IPS DF 4.7 (cell line): ENCODE data around the gene RBMS3.

Experiments used
- DNase-seq: peaks from one replicate; pipeline ENCODE4 v3.0.0-alpha.2; 2013; ENCODE audit warnings: low spot score; ENCODE audit errors: extremely low read depth

Gene RBMS3

DNA sequence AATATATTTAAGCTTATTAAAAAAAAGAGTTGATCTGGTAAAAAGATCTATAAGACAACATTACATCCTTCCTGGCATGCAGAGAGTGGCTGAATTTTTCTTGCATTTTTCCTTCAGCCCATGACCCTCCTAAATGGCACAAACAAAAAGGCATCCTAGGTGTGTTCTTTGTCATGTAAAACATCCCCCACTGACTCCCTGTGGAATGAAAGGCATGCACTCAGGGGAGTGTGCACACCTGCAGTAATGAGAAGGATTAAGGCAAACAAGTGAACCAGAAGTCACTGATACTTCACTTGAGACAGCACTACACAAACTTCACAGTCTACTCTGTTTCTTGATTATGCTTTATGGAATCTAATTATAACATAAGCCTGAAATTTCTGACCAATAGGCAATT, 195.0 kb downstream of the RBMS3 start:
- DNase-seq, result peak; percentile 91

DNA sequence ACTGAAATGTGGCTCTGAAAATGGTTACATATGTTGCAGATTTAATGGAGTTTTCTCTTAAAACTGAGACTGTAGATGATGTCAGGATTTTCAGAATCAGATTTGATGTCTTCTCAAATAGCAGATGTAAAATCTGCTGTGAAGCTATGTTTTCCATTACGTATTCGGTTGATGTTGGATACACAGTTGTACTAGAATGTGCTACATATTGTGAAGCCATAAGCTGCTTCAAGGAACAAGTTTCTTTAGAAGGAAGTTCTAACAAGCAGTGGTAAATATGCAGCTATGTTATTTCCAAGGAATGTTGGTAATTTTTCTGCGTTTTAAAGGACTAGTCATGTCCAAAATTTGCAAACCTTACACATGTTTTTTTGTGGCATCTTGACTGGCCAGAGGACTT, 197.7 kb downstream of the RBMS3 start:
- DNase-seq, result no peak

DNA sequence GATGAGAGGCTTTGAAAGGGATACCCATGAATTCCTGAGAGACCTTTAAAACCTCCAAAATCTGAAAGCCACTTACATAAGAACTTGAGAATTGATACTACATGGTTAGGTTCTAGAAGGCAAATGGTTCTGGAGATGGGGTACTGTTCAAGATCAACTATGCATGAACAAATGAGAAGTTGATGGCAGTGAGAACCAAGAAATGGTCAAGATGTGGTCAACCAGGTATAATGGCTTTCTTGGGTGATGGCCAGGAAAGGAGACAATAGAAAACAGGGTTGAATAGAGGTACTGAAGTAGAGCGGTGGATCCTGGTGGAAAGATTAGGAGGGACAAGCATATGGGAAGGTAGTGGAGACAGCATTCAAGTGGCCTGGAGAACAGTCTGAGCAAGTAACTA, 200.4 kb downstream of the RBMS3 start:
- no peak for DNase-seq

DNA sequence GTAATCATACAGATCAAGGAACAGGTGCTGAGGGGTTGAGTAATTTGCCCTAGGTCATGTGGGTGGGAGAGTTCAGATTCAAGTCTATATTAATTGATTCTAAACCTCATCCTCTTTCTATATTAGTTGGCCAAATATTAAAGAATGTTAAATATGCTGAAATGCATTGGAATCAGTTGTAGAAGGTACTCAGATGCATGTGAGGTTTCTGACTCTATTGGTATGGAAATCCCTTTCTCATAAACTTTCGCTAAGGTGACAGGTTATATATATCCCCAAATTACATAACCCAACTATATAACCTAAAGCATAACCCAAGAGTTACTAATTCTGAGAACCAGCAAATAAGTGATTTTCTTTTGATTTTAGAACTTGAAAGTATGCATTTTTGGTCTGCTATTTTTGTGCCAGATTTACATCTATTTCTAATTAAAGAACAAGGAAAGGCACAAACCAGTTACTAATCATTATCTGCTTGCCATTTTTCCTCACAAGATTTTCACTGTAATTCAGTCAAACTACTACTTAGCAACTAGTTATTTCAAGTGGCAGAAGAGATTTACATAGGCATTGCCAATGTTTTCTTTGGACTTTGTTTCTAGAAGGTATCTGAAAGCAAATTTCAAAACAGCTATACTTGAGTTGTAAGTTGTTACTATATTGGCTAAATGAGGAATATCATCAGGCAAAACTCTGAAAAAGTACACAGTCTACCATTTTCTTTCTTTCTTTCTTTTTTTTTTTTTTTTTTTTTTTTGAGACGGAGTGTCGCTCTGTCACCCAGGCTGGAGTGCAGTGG, 201.3 kb downstream of the RBMS3 start:
- no peak for DNase-seq

DNA sequence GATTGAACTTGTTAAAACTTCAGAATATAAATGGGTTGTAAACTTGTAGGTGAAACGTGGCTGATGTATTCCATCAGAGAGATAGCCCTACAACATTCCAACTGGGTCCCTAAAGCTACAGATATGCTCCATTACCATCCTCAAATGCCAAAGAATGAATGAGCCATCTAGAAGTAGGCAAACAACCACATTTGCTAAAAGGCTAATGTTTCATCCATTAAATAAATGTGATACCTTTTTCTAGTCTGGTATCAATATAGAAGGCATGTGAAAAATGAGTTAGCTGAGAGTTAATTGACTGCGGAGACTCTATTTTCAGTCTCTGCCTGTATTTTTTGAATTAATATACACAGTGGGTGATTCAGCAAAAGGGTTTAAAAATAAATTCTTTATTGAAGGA, 203.8 kb downstream of the RBMS3 start:
- DNase-seq, result no peak

DNA sequence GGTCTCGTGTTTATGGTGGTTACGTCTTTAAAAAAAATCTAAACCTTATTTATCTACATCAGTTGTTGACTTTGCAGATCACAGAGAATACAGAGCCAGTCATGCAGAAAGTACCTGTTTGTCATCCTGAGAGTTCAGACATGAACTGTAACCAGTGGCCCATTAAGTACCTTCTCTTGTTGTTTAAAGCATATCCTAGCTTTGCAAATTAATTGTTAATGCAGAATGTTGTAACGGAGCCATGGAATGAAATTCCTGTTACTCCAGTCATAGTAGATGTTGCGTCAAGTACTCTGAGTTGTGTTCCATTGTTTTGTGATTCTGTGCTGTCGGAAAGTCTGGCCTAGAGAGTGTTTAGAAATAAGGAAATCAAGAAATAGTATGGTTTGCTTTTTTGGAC, 205.2 kb downstream of the RBMS3 start:
- DNase-seq, result no peak

DNA sequence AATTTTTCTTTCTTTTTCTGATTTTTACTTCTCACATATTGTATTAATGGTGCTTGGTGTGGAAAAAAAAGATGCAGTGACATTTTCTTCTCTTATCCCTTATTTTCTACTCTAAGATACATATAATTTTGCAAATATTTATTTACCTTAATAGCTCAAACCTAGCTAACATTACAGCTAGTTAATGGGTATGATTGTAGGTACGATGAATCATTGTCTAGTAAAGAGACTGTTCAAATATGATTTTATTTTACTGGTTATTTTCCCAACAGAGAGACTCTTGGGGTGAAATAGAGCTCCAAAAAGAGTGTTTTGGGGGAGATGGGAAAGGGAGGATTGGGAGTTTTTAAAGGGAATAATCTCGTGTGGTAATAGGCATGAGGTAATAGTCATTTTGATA, 206.0 kb downstream of the RBMS3 start:
- no peak for DNase-seq

DNA sequence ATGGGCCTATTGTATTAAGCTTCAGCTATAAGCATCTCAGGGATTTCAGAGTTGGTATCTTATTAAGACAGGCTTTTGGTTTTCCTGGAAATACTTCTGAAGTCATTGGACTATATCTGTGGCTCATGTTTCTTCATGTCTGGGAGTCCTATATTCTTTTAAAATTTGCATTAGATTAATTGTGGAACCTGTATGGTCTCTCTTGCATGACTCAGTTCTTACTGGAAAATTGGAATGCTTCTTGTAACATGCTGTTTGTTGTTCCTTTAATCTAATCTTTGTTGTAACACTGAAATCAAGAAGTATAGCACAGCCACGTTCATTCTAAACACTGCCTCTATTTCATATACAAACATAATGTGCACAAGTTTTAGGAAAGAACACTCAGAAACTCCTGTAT, 208.1 kb downstream of the RBMS3 start:
- DNase-seq, result no peak

DNA sequence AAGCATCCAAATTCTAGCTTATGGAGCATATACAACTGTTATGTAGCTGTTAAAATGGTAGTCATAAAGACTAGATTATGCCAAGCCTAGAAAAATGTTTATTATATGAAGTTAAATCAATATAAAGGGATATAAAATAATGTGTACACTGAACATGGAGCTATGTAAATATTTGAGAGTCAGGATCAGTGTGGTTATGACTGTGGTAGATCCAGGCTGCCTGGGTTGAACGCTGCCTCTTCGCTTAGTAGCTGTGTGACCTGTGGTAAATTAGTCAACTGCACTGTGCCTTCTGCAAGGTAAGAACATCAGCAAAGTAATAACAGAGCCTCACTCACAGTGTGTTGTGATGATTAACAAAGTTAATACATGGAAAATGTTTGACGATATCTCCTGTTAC, 212.2 kb downstream of the RBMS3 start:
- no peak for DNase-seq

DNA sequence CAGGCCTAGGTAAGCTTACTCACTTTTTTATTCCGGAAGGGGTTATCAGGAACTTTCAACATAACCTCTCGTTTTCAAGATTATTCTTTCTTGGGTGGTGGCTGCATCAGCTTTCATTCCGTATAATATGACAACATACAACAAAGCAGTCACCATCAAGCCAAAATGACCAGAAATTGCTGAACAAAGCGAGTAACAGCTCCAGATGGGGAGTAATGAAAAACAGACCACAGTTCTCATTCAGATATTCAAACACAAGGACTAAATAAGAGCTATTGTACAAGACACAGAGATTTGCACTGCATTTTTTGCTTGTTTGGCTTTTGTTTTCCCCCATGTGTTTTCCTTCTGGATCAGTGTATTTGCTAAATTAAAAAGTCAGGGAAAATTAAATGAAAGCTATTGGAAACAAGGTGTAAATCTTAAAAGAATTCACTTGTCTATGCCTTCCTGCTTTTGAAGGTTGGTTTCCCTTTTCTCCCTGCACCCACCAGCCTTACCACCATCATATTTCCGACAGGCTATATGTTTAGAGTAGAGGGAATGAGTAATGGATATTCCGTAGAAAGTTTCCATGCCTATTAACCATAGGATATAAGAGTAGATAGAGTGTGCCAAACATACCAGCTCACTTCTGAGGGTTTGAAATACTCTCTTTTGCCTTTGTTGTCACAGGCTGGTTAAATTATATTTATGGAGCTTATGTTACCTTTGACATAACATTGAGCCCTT, 213.6 kb downstream of the RBMS3 start:
- DNase-seq, result no peak

DNA sequence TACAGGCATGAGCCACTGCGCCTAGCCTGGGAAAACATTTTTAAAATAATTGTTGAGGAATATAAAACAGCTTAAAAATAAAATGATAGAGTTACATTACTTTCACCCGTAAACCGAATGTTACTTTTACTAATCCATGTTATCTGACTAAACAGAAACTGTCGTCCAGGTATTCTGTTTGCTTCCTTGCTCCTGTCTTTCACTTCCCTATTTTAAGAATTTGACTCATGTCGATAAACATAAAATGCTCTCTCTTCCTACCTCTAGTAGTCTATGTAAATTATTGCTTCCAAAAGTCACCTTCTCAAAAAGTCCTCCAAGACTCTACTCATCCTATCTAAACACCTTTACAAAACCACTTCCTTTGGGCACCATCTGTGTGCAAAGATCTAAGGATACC, 216.4 kb downstream of the RBMS3 start:
- no peak for DNase-seq

DNA sequence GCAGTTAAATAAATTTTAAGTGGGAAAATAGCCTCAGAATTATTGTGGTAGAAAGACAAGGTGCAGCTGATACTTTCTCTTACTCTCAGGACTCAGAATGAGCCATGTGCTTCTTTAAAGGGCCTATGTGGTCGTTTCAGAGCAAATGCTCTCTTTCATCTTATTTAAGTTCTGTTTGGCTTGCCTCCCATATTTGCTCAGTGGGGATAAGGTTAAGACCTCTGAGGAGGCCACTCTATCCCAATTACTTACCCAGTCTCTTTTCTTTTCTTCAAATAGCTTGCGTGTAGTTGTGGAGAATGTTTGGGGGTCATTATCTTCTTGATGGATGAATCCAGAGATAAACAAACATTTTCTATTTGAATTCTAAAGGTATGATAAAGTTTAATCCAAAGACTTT, 221.9 kb downstream of the RBMS3 start:
- no peak for DNase-seq

DNA sequence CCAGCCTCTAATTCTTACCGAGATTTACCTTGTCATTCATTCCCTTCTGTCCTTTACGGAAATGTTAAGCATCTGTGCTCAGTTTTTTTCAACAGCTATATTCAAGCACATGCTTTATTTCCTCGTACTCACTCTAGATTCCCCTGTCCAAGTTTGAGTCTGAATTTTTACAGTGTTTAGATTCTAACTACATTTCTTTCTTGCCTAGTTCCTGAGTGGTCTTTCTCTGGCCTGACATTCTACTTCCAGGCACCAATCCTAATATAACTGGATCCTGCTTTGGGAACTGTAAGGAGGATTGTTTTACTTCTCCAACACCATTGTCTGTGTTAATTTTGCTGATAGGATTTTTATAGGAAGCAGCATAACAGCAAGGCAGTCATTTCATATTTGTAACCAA, 222.4 kb downstream of the RBMS3 start:
- no peak for DNase-seq

DNA sequence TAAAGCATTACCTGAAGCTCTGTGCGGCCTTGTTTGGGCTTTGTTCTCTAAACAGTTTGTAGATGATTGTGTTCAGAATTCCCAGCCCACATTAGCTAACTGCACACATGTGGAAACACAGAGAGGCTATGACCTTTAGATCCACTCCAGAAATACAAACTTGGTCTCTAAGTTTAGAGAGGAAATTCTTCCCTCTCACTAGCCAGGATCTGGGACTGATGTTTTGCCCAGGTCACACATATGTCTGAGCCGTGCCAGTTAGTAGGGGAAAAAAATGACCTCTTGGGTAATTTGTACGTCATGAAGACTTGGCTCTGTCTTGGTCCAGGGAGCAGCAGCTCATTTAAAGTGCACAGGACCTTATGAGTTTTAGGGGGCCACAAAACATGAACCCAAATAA, 223.1 kb downstream of the RBMS3 start:
- DNase-seq, result no peak

DNA sequence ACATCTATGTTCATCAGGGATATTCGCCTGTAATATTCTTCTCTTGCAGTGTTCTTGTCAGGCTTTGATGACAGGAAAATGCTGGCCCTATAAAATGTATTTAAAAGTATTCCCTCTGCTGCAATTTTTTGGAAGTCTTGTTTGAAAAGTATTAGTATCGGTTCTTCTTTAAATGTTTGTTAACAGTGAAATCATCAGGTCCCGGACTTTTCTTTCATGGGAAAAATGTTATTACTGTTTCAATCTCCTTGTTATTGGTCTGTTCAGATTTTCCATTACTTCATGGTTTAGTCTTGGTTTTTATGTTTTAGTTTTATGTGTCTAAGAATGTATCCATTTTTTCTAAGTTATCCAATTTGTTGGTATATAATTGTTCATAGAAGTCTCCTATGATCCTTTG, 225.6 kb downstream of the RBMS3 start:
- no peak for DNase-seq

DNA sequence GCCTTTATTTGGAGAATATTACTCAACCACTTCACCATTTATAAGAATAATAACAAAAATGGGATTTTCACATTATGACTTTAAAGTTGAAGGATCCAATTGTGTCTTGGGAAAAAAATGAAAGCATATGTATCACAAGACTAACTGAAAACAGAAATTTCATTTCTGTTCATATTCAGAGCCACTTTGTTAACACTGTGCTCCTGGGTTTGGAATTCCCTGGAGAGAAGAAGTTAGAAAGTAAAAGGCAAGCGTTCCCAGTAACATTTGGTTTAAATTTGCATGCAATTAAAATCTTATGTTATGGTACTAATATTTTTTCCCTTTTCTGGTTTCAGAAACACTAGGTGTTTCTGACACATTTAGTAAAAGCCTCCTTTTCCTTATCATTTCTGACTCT, 230.8 kb downstream of the RBMS3 start:
- DNase-seq, result no peak

DNA sequence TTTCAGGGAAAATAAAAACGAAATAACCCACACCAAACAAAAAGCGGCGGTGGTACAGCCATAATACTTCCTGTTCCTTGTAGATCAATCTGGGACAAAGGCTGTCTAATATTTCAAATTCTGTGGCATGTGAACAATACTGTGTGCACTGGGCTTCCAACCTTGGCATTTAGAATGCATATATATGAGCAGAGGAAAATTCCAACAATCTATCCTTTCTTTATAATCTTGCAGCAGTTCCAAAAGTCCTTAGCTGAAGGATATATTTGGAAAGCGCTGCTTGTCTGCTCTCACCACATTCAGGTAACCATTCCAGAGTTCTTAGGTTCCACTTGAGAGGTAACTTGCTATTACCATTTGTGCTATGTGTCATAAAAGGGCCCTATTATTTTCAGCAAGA, 231.8 kb downstream of the RBMS3 start:
- DNase-seq, result no peak

DNA sequence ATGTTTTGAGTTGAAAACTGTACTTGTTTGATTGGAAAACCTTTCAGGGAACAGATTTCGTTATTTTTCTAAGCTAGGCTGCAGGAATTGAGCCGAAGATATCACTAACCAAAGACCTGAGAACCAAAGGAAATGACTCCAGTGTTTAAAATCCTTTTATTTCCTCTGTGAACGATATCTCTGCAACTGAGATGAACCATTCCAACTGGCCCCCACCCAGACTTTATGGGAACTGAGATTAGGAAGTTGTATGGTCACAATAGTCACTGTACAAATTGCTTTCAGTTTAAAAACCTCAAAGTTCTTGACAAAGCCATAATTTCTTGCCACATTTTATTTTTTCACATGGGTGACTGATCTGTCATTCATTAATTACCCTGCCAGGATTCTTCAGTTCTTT, 232.4 kb downstream of the RBMS3 start:
- no peak for DNase-seq

DNA sequence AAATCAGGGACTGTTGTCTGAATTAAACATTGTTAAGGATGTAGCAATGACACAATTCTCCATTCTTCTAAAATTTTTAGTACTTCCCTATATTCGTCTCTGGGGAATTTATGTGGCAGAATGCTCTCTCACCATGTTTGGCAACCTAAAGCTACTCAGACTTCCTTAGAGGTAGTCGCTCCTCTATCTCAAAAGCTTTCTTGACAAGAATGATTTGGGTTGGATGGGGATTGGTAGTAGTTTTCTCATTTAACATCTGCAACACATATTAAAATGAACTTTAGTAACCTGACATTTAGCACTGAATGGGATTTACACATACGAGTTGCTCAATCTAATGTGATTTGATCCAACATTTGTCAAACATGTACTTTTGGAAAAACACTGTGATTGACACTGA, 233.3 kb downstream of the RBMS3 start:
- no peak for DNase-seq

DNA sequence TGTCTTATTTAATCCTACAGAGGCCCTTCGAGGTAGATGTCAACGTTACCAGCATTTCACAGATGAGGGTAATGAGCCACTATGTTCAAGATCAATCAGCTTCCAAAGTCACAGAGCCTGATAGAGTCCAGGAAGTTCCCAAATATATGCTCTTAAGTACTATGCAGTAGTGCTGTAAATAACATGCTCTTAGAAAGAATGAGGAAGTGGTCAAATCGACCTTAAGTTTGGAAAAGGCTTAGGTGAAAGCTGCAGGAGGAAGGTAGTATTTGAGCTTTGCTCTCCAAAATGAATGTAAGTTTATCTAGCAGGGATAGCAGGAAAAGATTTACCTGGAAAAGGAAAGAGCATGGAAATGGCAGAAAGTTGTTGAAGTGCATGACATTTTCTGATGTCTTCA, 234.0 kb downstream of the RBMS3 start:
- DNase-seq, result no peak

DNA sequence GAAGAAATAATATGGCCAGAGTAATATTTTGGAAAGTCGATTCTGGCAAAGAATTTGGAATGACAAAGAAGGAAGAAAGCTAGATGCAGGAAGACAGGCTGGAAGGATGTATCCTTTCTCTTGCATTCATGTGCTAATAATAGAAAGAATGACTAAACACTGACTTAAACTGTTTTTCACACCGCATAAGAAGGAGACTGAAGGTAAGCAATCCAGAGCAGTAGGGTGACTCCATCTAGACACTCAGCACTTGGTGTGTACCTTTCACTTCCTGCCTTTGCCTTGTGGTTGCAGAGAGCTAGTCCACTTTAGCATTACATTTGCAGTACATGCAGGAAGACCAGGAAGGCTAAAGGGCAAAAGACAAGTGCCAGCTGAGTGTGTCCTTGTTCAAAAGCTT, 234.6 kb downstream of the RBMS3 start:
- peak; percentile 28 for DNase-seq

DNA sequence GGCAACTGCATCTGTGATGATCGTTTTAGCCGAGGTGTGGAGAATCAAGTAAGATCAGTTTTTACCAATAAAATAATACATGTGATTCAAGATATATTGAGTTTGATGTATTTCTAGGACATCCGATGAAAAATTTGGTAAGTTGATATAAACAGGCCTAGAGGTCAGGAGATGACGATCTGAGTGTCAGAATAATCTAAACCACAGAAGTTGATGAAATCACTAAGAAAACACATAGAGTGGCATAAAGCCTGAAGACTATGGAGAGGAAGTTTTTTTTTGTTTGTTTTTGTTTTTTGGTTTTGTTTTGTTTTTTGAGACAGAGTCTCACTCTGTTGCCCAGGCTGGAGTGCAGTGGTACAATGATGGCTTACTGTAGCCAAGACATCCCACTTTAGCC, 235.3 kb downstream of the RBMS3 start:
- DNase-seq, result no peak

DNA sequence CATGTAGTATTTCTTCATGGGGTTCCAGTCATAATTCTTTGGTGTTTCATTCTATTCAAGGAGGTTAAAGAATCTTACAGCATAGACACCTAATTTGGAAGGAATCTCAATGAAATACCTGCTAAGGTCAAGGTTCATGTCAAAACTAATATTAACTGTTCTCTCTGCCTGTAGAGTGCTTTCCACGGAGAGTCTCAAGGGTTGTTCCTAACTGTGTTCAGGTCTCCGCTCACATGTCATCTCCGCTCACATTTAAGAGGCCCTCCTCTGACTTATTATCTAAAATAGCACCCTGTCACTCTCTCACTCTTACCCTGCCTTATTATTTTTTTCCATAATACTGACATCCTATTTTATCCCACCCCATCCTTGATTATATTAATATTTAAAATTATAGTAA, 239.9 kb downstream of the RBMS3 start:
- DNase-seq, result no peak
